Natural killer cell (primary cell): ENCODE data around the gene ATP13A3. TPM values are rescaled to one million over a fixed set of nuclear protein-coding genes. Genes with fewer than 3 reads are reported as not detected.

Source experiments
- ATAC-seq, 3 donors: fragments of 150-1000 bp in 2 of 3; fragments of 200-7000 bp in 1 of 3; cut with Tn5 transposase; 1 replicate in 1 of 3; 2 replicates in 2 of 3; pipeline ENCODE4 v1.10.0; 2021; ENCODE audit warnings: mild to moderate bottlenecking in 2 of 3, moderate library complexity in 2 of 3
- DNase-seq, 2 donors: peaks; one replicate each; pipeline versions ENCODE4 v3.0.0 to v3.0.0-alpha.2; 2013 to 2021; ENCODE audit warnings: mixed read lengths in 1 of 2
- H3K27ac ChIP-seq: one replicate; pipeline ENCODE4 v1.5.1; 2013; ENCODE audit warnings: mild to moderate bottlenecking, low read length
- H3K27me3 ChIP-seq: one replicate; pipeline ENCODE4 v1.6.1; 2013; ENCODE audit warnings: low read length; ENCODE audit not compliant: control insufficient read depth, insufficient read depth
- H3K36me3 ChIP-seq: one replicate; pipeline ENCODE4 v1.6.1; 2013; ENCODE audit warnings: low read length; ENCODE audit not compliant: control insufficient read depth, insufficient read depth
- H3K4me1 ChIP-seq: one replicate; pipeline ENCODE4 v1.6.1; 2013; ENCODE audit warnings: low read length; ENCODE audit not compliant: control insufficient read depth, insufficient read depth
- H3K4me3 ChIP-seq: one replicate; pipeline ENCODE4 v1.5.1; 2013; ENCODE audit warnings: low read length
- H3K9me3 ChIP-seq: one replicate; pipeline ENCODE4 v1.6.1; 2013; ENCODE audit warnings: low read length; ENCODE audit not compliant: control insufficient read depth, insufficient read depth
- H3K27ac Mint-ChIP-seq, 2 donors: one replicate each; pipeline ENCODE4 v1.8.0; 2022; ENCODE audit warnings: mild to moderate bottlenecking in 2 of 2, mixed read lengths in 2 of 2, moderate library complexity in 1 of 2
- H3K27me3 Mint-ChIP-seq, 2 donors: one replicate each; pipeline ENCODE4 v1.8.0; 2022; ENCODE audit warnings: low read depth in 2 of 2, mixed read lengths in 2 of 2
- H3K36me3 Mint-ChIP-seq: one replicate; pipeline ENCODE4 v1.8.0; 2022; ENCODE audit warnings: mixed read lengths
- H3K4me1 Mint-ChIP-seq, 2 donors: one replicate each; pipeline ENCODE4 v1.8.0; 2022; ENCODE audit warnings: mixed read lengths in 2 of 2
- H3K4me3 Mint-ChIP-seq: one replicate; pipeline ENCODE4 v1.8.0; 2022; ENCODE audit warnings: mild to moderate bottlenecking, moderate library complexity, mixed read lengths
- H3K9me3 Mint-ChIP-seq, 2 donors: one replicate each; pipeline ENCODE4 v1.8.0; 2022; ENCODE audit warnings: mixed read lengths in 2 of 2
- CTCF ChIP-seq: fragments of 200-600 bp; IDR thresholded peaks from one replicate; pipeline ENCODE4 v1.8.0; 2022; ENCODE audit warnings: antibody characterized with exemption
- WGBS: methylation state at CpG from one replicate; pipeline ENCODE4 v1.1.7; 2013; ENCODE audit warnings: missing lambda C conversion rate; ENCODE audit not compliant: insufficient coverage; 5-methylcytosine and 5-hydroxymethylcytosine counted together
- intact Hi-C: fragments of 100-400 bp; cut with micrococcal nuclease; formaldehyde crosslinking; loops from one replicate; pipeline ENCODE4 v1.14.2; 2022
- total RNA-seq, 4 donors: library from RNA; stranded (reverse); fragments of 120-200 nt in 1 of 4; gene quantifications; one replicate each; pipeline versions ENCODE4 v1.2.3 to v1.2.4, GENCODE V29; 2013 to 2022

Gene ATP13A3
- total RNA-seq, 3 donors from 2014 or later (not counting 1 experiment from before 2014, with no cell fraction given) = 62.9 to 79.2 (median 64.2) TPM

- no peaks in the 10 kb centered on the region for H3K9me3 Mint-ChIP-seq
- Histone ChIP-seq H3K4me1 (no peaks in the 10 kb centered on the region), H3K36me3 (no peaks in the 10 kb centered on the region), H3K27ac (no peak overlapping the region), H3K9me3 (no peaks in the 10 kb centered on the region), H3K27me3 (no peaks in the 10 kb centered on the region), H3K4me3 (no peak overlapping the region)
- 53% methylated on average over 6 of the region's 6 CpGs for whole genome bisulfite sequencing
- ATAC-seq (no peak), DNase-seq (no peak)
- H3K4me3 Mint-ChIP-seq = no peak overlapping the region
- H3K4me1 Mint-ChIP-seq = no peaks in the 10 kb centered on the region
- no peak for TF ChIP-seq CTCF
- no peak overlapping the region for H3K27ac Mint-ChIP-seq
- H3K27me3 Mint-ChIP-seq = peaks cover 0 to 2% of the 10 kb centered on the region in 2 donors
- intact Hi-C loops = no loop called here
- no peaks in the 10 kb centered on the region for H3K36me3 Mint-ChIP-seq
Measured at GRCh38 chr3:194517333-194517732, 30.5 kb upstream of the ATP13A3 start.

GRCh38 chr3:194514626-194515025 lies 27.8 kb upstream of the ATP13A3 start:
- Mint-ChIP-seq H3K27ac (no peak overlapping the region), H3K27me3 (peaks cover 0 to 2% of the 10 kb centered on the region in 2 donors), H3K36me3 (no peaks in the 10 kb centered on the region), H3K4me1 (no peaks in the 10 kb centered on the region), H3K9me3 (no peaks in the 10 kb centered on the region), H3K4me3 (no peak overlapping the region)
- no peaks in the 10 kb centered on the region for H3K27me3 ChIP-seq
- H3K27ac ChIP-seq = no peak overlapping the region
- WGBS = 78% methylated on average over 3 of the region's 4 CpGs
- H3K36me3 ChIP-seq = no peaks in the 10 kb centered on the region
- DNase-seq (peak in 1 of 2 donors; percentile 23), ATAC-seq (no peak)
- no peak overlapping the region for H3K4me3 ChIP-seq
- no peak for TF ChIP-seq CTCF
- intact Hi-C loops = no loop called here
- no peaks in the 10 kb centered on the region for H3K4me1 ChIP-seq
- no peaks in the 10 kb centered on the region for H3K9me3 ChIP-seq

GRCh38 chr3:194512895-194513601 lies 26.2 kb upstream of the ATP13A3 start:
- no peak for ATAC-seq
- Histone ChIP-seq H3K4me1 (no peaks in the 10 kb centered on the region), H3K9me3 (no peaks in the 10 kb centered on the region), H3K27ac (no peak overlapping the region), H3K36me3 (no peaks in the 10 kb centered on the region), H3K27me3 (no peaks in the 10 kb centered on the region), H3K4me3 (no peak overlapping the region)
- Mint-ChIP-seq H3K36me3 (no peaks in the 10 kb centered on the region), H3K4me3 (no peak overlapping the region), H3K9me3 (no peaks in the 10 kb centered on the region), H3K27ac (no peak overlapping the region), H3K27me3 (no peaks in the 10 kb centered on the region), H3K4me1 (no peaks in the 10 kb centered on the region)
- WGBS = 82% methylated on average over 5 of the region's 5 CpGs
- intact Hi-C loops = no loop called here
- no peak for TF ChIP-seq CTCF
- DNase-seq = no peak
